ENCODE measurements around the gene AFF3.
"Not testable (repeated sequence)": the region's sequence is repeated elsewhere in the genome, so short reads cannot be mapped to it uniquely, and the experiment has no call there.

AFF3 gene

GRCh38 chr2:99949530-99949929 is 192.9 kb downstream of the AFF3 start:
- Histone ChIP-seq H3K36me3 (ENCODE audit: control insufficient read depth in 5 of 5, insufficient read depth in 5 of 5, low read length in 5 of 5) (peaks cover 0 to 4% (median 0%) of the 10 kb centered on the region in 5 donors), H3K4me1 (ENCODE audit: control insufficient read depth in 5 of 5, insufficient read depth in 5 of 5, low read length in 5 of 5) (no peaks in the 10 kb centered on the region), H3K9me3 (ENCODE audit: control insufficient read depth in 5 of 5, low read length in 5 of 5) (no peaks in the 10 kb centered on the region), H3K9ac (ENCODE audit: low read length in 5 of 5) (no peak overlapping the region), H3K4me3 (ENCODE audit: low read depth in 1 of 5, low read length in 5 of 5) (no peak overlapping the region), H3K27me3 (ENCODE audit: control insufficient read depth in 5 of 5, insufficient read depth in 4 of 5, low read length in 5 of 5) (no peaks in the 10 kb centered on the region), H3K27ac (ENCODE audit: low read depth, low read length) (no peak overlapping the region)

- no peaks in the 10 kb centered on the region for H3K27me3 ChIP-seq (ENCODE audit: control insufficient read depth in 5 of 5, insufficient read depth in 4 of 5, low read length in 5 of 5)
- no peaks in the 10 kb centered on the region for H3K4me1 ChIP-seq (ENCODE audit: control insufficient read depth in 5 of 5, insufficient read depth in 5 of 5, low read length in 5 of 5)
- peaks cover 0 to 4% (median 0%) of the 10 kb centered on the region in 5 donors for H3K36me3 ChIP-seq (ENCODE audit: control insufficient read depth in 5 of 5, insufficient read depth in 5 of 5, low read length in 5 of 5)
- H3K27ac ChIP-seq (ENCODE audit: low read depth, low read length) = no peak overlapping the region
- no peak overlapping the region for H3K4me3 ChIP-seq (ENCODE audit: low read depth in 1 of 5, low read length in 5 of 5)
- no peak overlapping the region for H3K9ac ChIP-seq (ENCODE audit: low read length in 5 of 5)
- H3K9me3 ChIP-seq (ENCODE audit: control insufficient read depth in 5 of 5, low read length in 5 of 5) = no peaks in the 10 kb centered on the region
Measured at GRCh38 chr2:99948010-99948409, 194.4 kb downstream of the AFF3 start.

GRCh38 chr2:99947366-99947765 is 195.0 kb downstream of the AFF3 start:
- H3K27ac ChIP-seq (ENCODE audit: low read depth, low read length); H3K27me3 ChIP-seq (ENCODE audit: control insufficient read depth in 5 of 5, insufficient read depth in 4 of 5, low read length in 5 of 5); H3K4me3 ChIP-seq (ENCODE audit: low read depth in 1 of 5, low read length in 5 of 5); H3K9ac ChIP-seq (ENCODE audit: low read length in 5 of 5); H3K9me3 ChIP-seq (ENCODE audit: control insufficient read depth in 5 of 5, low read length in 5 of 5); H3K4me1 ChIP-seq (ENCODE audit: control insufficient read depth in 5 of 5, insufficient read depth in 5 of 5, low read length in 5 of 5); H3K36me3 ChIP-seq (ENCODE audit: control insufficient read depth in 5 of 5, insufficient read depth in 5 of 5, low read length in 5 of 5): not testable (repeated sequence)

- peaks cover 0 to 4% (median 0%) of the 10 kb centered on the region in 5 donors for H3K9me3 ChIP-seq (ENCODE audit: control insufficient read depth in 5 of 5, low read length in 5 of 5)
- peaks cover 0 to 4% (median 0%) of the 10 kb centered on the region in 5 donors for H3K36me3 ChIP-seq (ENCODE audit: control insufficient read depth in 5 of 5, insufficient read depth in 5 of 5, low read length in 5 of 5)
- no peaks in the 10 kb centered on the region for H3K27me3 ChIP-seq (ENCODE audit: control insufficient read depth in 5 of 5, insufficient read depth in 4 of 5, low read length in 5 of 5)
- no peak overlapping the region for H3K27ac ChIP-seq (ENCODE audit: low read depth, low read length)
- no peak overlapping the region for H3K4me3 ChIP-seq (ENCODE audit: low read depth in 1 of 5, low read length in 5 of 5)
- no peak overlapping the region for H3K9ac ChIP-seq (ENCODE audit: low read length in 5 of 5)
- peaks cover 0 to 6% (median 0%) of the 10 kb centered on the region in 5 donors for H3K4me1 ChIP-seq (ENCODE audit: control insufficient read depth in 5 of 5, insufficient read depth in 5 of 5, low read length in 5 of 5)
Measured at GRCh38 chr2:99944019-99944418, 198.4 kb downstream of the AFF3 start.

- Histone ChIP-seq H3K27ac (ENCODE audit: low read depth, low read length) (no peak overlapping the region), H3K36me3 (ENCODE audit: control insufficient read depth in 5 of 5, insufficient read depth in 5 of 5, low read length in 5 of 5) (peaks cover 0 to 3% (median 0%) of the 10 kb centered on the region in 5 donors), H3K27me3 (ENCODE audit: control insufficient read depth in 5 of 5, insufficient read depth in 4 of 5, low read length in 5 of 5) (no peaks in the 10 kb centered on the region), H3K9me3 (ENCODE audit: control insufficient read depth in 5 of 5, low read length in 5 of 5) (peaks cover 0 to 4% (median 0%) of the 10 kb centered on the region in 5 donors), H3K9ac (ENCODE audit: low read length in 5 of 5) (no peak overlapping the region), H3K4me1 (ENCODE audit: control insufficient read depth in 5 of 5, insufficient read depth in 5 of 5, low read length in 5 of 5) (peaks cover 0 to 6% (median 0%) of the 10 kb centered on the region in 5 donors), H3K4me3 (ENCODE audit: low read depth in 1 of 5, low read length in 5 of 5) (no peak overlapping the region)
Measured at GRCh38 chr2:99942561-99943347, 199.6 kb downstream of the AFF3 start.

- H3K36me3 ChIP-seq (ENCODE audit: control insufficient read depth in 5 of 5, insufficient read depth in 5 of 5, low read length in 5 of 5) = peaks cover 0 to 5% (median 0%) of the 10 kb centered on the region in 5 donors
- H3K4me1 ChIP-seq (ENCODE audit: control insufficient read depth in 5 of 5, insufficient read depth in 5 of 5, low read length in 5 of 5) = peaks cover 0 to 6% (median 0%) of the 10 kb centered on the region in 5 donors
- no peak overlapping the region for H3K9ac ChIP-seq (ENCODE audit: low read length in 5 of 5)
- peaks cover 0 to 4% (median 0%) of the 10 kb centered on the region in 5 donors for H3K9me3 ChIP-seq (ENCODE audit: control insufficient read depth in 5 of 5, low read length in 5 of 5)
- H3K27me3 ChIP-seq (ENCODE audit: control insufficient read depth in 5 of 5, insufficient read depth in 4 of 5, low read length in 5 of 5) = no peaks in the 10 kb centered on the region
- no peak overlapping the region for H3K27ac ChIP-seq (ENCODE audit: low read depth, low read length)
- no peak overlapping the region for H3K4me3 ChIP-seq (ENCODE audit: low read depth in 1 of 5, low read length in 5 of 5)
Measured at GRCh38 chr2:99940963-99941362, 201.4 kb downstream of the AFF3 start.

GRCh38 chr2:99939135-99939534 is 203.3 kb downstream of the AFF3 start:
- H3K27ac ChIP-seq (ENCODE audit: low read depth, low read length) = no peak overlapping the region
- no peak overlapping the region for H3K9ac ChIP-seq (ENCODE audit: low read length in 5 of 5)
- H3K27me3 ChIP-seq (ENCODE audit: control insufficient read depth in 5 of 5, insufficient read depth in 4 of 5, low read length in 5 of 5) = no peaks in the 10 kb centered on the region
- H3K4me1 ChIP-seq (ENCODE audit: control insufficient read depth in 5 of 5, insufficient read depth in 5 of 5, low read length in 5 of 5) = peaks cover 0 to 6% (median 0%) of the 10 kb centered on the region in 5 donors
- peaks cover 0 to 6% (median 0%) of the 10 kb centered on the region in 5 donors for H3K36me3 ChIP-seq (ENCODE audit: control insufficient read depth in 5 of 5, insufficient read depth in 5 of 5, low read length in 5 of 5)
- peaks cover 0 to 4% (median 0%) of the 10 kb centered on the region in 5 donors for H3K9me3 ChIP-seq (ENCODE audit: control insufficient read depth in 5 of 5, low read length in 5 of 5)
- no peak overlapping the region for H3K4me3 ChIP-seq (ENCODE audit: low read depth in 1 of 5, low read length in 5 of 5)

DNA sequence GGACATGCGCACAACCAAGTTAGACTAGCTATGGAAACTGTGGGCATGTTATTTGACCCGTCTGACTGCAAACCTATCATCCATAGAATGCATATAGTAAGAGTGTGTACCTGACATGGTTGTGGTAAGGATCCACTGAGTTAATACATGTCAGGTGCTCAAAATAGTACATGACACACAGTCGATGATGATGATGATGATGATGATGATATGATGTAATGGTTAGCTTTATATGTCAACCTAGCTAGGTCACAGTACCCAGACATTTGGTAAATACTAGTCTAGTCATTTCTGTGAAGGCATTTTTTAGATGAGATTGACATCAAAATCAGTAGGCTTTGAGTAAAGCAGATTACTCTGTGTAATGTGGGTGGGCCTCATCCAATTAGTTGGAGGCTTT is 204.1 kb downstream of the AFF3 start:
- H3K4me3 ChIP-seq (ENCODE audit: low read depth in 1 of 5, low read length in 5 of 5) = no peak overlapping the region
- H3K4me1 ChIP-seq (ENCODE audit: control insufficient read depth in 5 of 5, insufficient read depth in 5 of 5, low read length in 5 of 5) = peaks cover 0 to 6% (median 0%) of the 10 kb centered on the region in 5 donors
- H3K27me3 ChIP-seq (ENCODE audit: control insufficient read depth in 5 of 5, insufficient read depth in 4 of 5, low read length in 5 of 5) = no peaks in the 10 kb centered on the region
- H3K36me3 ChIP-seq (ENCODE audit: control insufficient read depth in 5 of 5, insufficient read depth in 5 of 5, low read length in 5 of 5) = peaks cover 0 to 12% (median 0%) of the 10 kb centered on the region in 5 donors
- peaks cover 0 to 4% (median 0%) of the 10 kb centered on the region in 5 donors for H3K9me3 ChIP-seq (ENCODE audit: control insufficient read depth in 5 of 5, low read length in 5 of 5)
- H3K9ac ChIP-seq (ENCODE audit: low read length in 5 of 5) = no peak overlapping the region
- no peak overlapping the region for H3K27ac ChIP-seq (ENCODE audit: low read depth, low read length)

DNA sequence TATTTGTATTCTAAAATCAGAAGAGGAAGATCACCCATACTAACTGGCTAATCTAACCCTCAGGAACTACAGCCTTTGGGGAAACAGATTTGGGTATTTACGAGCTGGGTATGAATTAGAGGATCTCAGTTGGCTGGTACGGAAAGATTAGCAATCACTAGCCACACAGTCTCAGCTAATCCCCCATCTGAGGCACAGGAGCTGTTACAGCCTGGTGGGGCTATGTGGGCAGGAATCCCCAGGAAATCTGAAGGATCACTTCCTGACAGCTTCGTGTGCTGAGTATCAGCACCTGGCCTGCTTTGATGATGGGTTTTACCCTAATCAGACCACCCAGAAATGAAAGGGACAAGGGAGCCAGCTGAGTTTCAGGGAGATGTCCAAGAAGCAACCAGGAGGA is 206.3 kb downstream of the AFF3 start:
- H3K36me3 ChIP-seq (ENCODE audit: control insufficient read depth in 5 of 5, insufficient read depth in 5 of 5, low read length in 5 of 5) = peaks cover 0 to 12% (median 0%) of the 10 kb centered on the region in 5 donors
- H3K4me1 ChIP-seq (ENCODE audit: control insufficient read depth in 5 of 5, insufficient read depth in 5 of 5, low read length in 5 of 5) = peaks cover 0 to 5% (median 0%) of the 10 kb centered on the region in 5 donors
- no peak overlapping the region for H3K9ac ChIP-seq (ENCODE audit: low read length in 5 of 5)
- H3K27me3 ChIP-seq (ENCODE audit: control insufficient read depth in 5 of 5, insufficient read depth in 4 of 5, low read length in 5 of 5) = no peaks in the 10 kb centered on the region
- H3K27ac ChIP-seq (ENCODE audit: low read depth, low read length) = no peak overlapping the region
- H3K9me3 ChIP-seq (ENCODE audit: control insufficient read depth in 5 of 5, low read length in 5 of 5) = no peaks in the 10 kb centered on the region
- no peak overlapping the region for H3K4me3 ChIP-seq (ENCODE audit: low read depth in 1 of 5, low read length in 5 of 5)

GRCh38 chr2:99935662-99936061 is 206.7 kb downstream of the AFF3 start:
- no peaks in the 10 kb centered on the region for H3K27me3 ChIP-seq (ENCODE audit: control insufficient read depth in 5 of 5, insufficient read depth in 4 of 5, low read length in 5 of 5)
- H3K9ac ChIP-seq (ENCODE audit: low read length in 5 of 5) = no peak overlapping the region
- H3K27ac ChIP-seq (ENCODE audit: low read depth, low read length) = no peak overlapping the region
- H3K9me3 ChIP-seq (ENCODE audit: control insufficient read depth in 5 of 5, low read length in 5 of 5) = no peaks in the 10 kb centered on the region
- peaks cover 0 to 12% (median 0%) of the 10 kb centered on the region in 5 donors for H3K36me3 ChIP-seq (ENCODE audit: control insufficient read depth in 5 of 5, insufficient read depth in 5 of 5, low read length in 5 of 5)
- H3K4me1 ChIP-seq (ENCODE audit: control insufficient read depth in 5 of 5, insufficient read depth in 5 of 5, low read length in 5 of 5) = peaks cover 0 to under 1% (median 0%) of the 10 kb centered on the region in 5 donors
- H3K4me3 ChIP-seq (ENCODE audit: low read depth in 1 of 5, low read length in 5 of 5) = no peak overlapping the region

Data from subcutaneous abdominal adipose tissue (tissue), 5 donors.